ENCODE results near the gene ADAMTSL4. TPM values are rescaled to one million over a fixed set of nuclear protein-coding genes. Genes with fewer than 3 reads are reported as not detected.
A peak's percentile ranks its signal among the peaks of the same experiment; 100 is the strongest.

The ADAMTSL4 gene
- total and polyA plus RNA-seq, 7 donors: 2.1 to 36.0 (median 14.6) TPM

DNA sequence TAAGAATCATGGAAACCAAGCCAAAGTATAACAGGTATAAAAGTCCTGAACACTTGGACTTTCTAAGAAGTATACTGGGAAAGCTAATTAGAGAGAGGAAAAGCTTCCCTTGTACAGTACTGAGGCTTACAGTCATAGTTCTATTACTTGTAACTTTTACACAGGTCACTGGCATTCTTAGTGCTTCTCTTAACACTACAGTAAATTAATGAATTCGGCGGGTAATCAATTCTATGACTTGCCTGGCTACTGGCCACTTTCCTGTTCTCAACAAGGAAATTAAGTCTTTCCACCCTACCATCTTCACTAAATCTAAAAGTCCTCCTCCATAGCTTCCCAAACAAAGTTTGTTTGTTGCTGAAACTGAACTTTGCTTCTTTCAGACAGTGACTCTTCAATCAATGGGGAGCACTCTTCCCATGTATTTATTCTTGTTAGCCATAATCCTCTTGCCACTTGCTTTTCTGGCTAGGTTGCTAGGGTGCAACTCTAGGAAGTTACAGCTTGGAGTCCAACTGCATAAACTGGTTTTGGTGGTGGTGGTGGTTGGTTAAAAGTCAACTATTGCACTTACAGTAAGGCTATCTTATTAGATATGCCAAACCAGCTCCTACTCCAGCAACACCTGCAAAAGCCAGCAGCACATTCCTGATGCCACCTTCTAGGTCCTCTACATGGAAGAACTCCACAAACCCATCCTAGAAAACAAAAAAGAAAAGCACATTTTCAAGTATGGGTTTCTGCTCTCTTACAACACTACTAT lies 27.8 kb downstream of the ADAMTSL4 start:
- peak; percentile 30 for DNase-seq
- Histone ChIP-seq H3K36me3 (peaks cover 31 to 62% (median 37%) of the 10 kb centered on the region in 4 donors), H3K4me3 (peak overlapping the region; percentile 77 to 98 (median 94)), H3K27me3 (no peaks in the 10 kb centered on the region), H3K4me1 (peaks cover 4 to 68% (median 54%) of the 10 kb centered on the region in 4 donors), H3K27ac (peak overlapping the region; percentile 95 to 99 (median 97)), H3K9me3 (no peaks in the 10 kb centered on the region)
- TF ChIP-seq POLR2A (IDR thresholded peaks at IDR 0.05) (no peak), POLR2AphosphoS5 (IDR thresholded peaks at IDR 0.05) (peak in 1 of 4 donors; percentile 25)
- TF ChIP-seq, protein P1, sequence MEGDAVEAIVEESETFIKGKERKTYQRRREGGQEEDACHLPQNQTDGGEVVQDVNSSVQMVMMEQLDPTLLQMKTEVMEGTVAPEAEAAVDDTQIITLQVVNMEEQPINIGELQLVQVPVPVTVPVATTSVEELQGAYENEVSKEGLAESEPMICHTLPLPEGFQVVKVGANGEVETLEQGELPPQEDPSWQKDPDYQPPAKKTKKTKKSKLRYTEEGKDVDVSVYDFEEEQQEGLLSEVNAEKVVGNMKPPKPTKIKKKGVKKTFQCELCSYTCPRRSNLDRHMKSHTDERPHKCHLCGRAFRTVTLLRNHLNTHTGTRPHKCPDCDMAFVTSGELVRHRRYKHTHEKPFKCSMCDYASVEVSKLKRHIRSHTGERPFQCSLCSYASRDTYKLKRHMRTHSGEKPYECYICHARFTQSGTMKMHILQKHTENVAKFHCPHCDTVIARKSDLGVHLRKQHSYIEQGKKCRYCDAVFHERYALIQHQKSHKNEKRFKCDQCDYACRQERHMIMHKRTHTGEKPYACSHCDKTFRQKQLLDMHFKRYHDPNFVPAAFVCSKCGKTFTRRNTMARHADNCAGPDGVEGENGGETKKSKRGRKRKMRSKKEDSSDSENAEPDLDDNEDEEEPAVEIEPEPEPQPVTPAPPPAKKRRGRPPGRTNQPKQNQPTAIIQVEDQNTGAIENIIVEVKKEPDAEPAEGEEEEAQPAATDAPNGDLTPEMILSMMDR (IDR thresholded peaks at IDR 0.05): no peak
- WGBS, 2 donors: 3 to 12% methylated on average over 2 of the region's 2 CpGs
- intact Hi-C loops (cut with DNase I): loop anchor here (5.0 kb wide), 1 partner anchor 35 kb away; no protein-coding TSS in a partner anchor

DNA sequence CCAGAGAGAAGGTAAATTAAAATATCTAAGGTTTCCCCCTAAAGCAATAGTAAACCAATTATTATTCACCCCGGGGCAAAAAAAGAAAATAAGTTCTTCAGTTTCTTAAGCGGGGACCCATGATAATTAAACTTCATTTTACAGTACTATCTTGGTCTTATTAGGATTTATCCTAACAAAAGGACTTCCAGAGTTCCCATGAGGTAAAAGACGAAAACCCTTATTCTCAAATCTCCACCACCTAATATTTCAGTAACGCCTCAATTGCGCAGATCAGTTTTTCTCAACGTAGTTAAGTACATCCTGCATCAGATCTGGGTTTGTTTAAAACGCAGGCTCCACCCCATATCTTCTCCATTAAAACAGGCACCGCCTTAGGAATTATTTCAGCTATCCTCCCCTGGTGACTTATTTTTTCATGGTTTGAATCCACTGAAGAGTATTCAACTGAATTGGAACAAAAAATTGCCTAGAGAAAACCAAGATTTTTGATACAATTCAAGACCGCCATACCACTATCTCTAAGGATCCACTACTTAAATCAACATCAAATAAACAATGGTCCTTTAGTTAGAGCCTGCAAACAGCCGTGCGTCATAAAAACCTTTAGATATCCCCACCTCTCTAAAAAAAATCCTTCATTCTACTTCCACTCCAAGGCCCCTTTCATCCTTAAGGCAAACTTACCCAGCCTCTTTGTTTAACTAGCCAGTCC lies 28.5 kb downstream of the ADAMTSL4 start:
- Histone ChIP-seq H3K36me3 (peaks cover 25 to 55% (median 33%) of the 10 kb centered on the region in 4 donors), H3K27ac (peak overlapping the region; percentile 95 to 99 (median 97)), H3K9me3 (no peaks in the 10 kb centered on the region), H3K4me3 (peak overlapping the region; percentile 77 to 98 (median 94)), H3K4me1 (peaks cover 4 to 61% (median 47%) of the 10 kb centered on the region in 4 donors), H3K27me3 (no peaks in the 10 kb centered on the region)
- WGBS, 2 donors: 1 to 2% methylated on average over 11 of the region's 11 CpGs
- intact Hi-C loops (cut with DNase I): loop anchor here (5.0 kb wide), 1 partner anchor 35 kb away; no protein-coding TSS in a partner anchor
- peak; percentile 56 for DNase-seq
- TF ChIP-seq POLR2AphosphoS5 (IDR thresholded peaks at IDR 0.05) (peak in 3 of 4 donors; percentile 30 to 48 (median 40)), EP300 (IDR thresholded peaks at IDR 0.05) (no peak), POLR2A (IDR thresholded peaks at IDR 0.05) (no peak)
- TF ChIP-seq, protein P1 (IDR thresholded peaks at IDR 0.05): no peak

DNA sequence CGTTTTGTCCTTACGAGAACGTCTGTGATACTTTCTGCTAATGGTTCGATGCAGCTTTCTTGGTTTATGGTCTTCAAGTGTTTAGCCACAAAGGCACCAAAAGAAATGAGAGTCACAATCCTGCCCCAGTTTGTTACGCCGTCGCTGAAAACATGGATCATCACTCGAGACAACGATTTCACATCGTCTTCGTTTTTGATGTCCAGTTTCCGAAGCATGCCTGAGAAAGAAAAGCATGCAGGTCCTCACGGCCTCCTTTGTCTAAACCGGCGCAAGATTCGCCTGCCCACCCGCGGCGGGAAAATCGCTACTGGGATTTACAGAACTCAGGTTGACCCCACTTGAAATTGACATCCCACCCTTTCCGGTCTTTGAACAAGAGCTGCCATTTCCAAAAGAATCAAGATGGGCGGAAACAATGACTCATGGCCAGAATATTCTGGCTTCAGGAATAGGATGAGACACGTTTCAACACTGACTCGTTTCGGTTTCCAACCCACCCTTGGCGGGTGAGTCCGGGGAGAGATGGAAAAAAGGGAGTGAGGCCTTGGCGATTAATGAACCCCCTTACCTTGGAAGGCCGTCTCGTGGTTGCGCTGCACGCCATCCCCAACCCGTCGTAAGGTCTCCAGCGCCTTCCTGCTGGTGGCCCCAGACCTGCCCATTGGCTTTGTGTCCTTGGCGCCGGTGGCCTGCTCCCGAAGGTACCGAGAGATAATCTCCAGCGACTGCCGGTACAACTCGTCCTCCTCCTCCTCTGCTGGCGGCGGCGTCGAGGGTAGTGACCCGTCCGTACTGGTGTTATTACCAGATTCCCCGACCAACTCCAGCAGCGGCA lies 29.3 kb downstream of the ADAMTSL4 start:
- Histone ChIP-seq H3K36me3 (peaks cover 19 to 47% (median 27%) of the 10 kb centered on the region in 4 donors), H3K27me3 (no peaks in the 10 kb centered on the region), H3K9me3 (no peaks in the 10 kb centered on the region), H3K27ac (peak overlapping the region; percentile 95 to 99 (median 97)), H3K4me1 (peaks cover 4 to 53% (median 39%) of the 10 kb centered on the region in 4 donors), H3K4me3 (peak overlapping the region; percentile 77 to 98 (median 94))
- WGBS, 2 donors: 0% methylated on average over 50 of the region's 50 CpGs
- peak; percentile 87 for DNase-seq
- intact Hi-C loops (cut with DNase I): loop anchor here (1.0 to 5.0 kb wide), 2 partner anchors 17 to 34 kb away; no protein-coding TSS in a partner anchor
- TF ChIP-seq, protein P1 (IDR thresholded peaks at IDR 0.05): no peak
- TF ChIP-seq POLR2A (IDR thresholded peaks at IDR 0.05): peak; percentile 41 to 46
- peak; percentile 59 to 87 (median 84) for TF ChIP-seq POLR2AphosphoS5 (IDR thresholded peaks at IDR 0.05)

All from sigmoid colon (tissue), 7 donors.